ENCODE data around the gene LRRTM4.
A peak's percentile ranks its signal among the peaks of the same experiment; 100 is the strongest.

LRRTM4 gene

DNA sequence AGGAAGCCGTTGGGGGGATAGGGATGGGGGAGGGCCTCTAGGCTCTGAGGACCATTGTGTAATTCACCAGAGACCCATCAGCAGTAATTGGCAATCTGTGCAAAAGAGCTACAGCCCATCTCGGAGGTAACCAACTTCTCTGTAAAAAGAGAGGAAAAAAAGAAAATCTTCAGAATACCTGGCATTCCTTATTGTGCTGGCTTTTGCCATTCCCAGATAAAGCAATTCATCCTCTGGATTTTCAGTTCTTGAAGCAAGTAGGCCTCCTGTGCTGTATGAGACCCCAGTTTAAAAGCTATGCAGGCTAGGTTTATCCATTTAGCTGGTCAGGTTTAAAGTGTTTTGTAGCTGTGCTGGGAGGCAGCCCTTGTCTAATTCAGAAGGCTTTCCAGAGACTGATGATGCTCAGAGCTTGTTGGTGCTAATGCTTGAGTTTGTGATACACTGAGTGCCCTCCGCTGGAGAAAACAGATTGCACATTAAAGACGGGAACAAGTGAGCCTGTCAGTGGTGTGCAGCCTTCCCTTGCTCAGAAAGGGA is at the start of gene LRRTM4:
Gene LRRTM4, minus strand, starts transcription at position 446 of the 540 bp plus-strand sequence.
- no peak for DNase-seq (ENCODE audit: low spot score)

DNA sequence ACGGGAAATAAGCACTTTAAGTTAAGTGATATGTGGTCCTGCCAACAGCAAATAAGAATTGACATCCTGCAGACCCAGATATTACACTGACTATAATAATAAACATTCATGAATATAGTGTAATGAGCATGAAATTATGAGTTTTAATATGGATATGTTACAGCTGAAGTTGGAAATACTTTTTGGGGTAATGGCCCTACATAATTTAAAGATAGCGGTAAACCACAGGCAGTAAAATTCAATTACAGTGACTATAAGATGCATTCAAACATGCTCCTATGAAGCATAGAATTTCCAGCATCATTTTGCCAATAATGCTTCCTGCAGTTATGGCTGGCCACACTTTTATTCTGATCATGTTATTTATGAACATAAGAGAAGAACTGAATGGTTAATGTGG is 49.4 kb upstream of the LRRTM4 start:
- no peak for DNase-seq (ENCODE audit: low spot score)

DNA sequence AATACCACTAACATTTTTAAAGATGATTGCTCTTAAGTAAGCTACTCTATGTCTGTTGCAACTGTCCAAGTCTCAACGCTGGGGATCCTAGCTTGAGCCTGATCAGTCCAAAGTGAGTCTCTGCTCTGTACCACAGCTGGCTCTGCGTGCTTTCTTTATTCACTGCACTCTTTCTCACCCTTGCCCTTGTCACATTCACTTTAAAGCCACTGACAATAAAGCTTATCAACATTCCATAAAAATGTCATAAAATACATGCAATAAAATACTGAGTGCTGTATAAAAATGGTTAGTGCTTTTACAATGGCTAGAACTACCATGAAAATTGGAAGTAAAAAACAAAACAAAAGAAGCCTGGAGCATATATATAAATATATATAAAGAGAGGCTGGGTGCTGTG is 45.5 kb upstream of the LRRTM4 start:
- DNase-seq (ENCODE audit: low spot score): no peak

DNA sequence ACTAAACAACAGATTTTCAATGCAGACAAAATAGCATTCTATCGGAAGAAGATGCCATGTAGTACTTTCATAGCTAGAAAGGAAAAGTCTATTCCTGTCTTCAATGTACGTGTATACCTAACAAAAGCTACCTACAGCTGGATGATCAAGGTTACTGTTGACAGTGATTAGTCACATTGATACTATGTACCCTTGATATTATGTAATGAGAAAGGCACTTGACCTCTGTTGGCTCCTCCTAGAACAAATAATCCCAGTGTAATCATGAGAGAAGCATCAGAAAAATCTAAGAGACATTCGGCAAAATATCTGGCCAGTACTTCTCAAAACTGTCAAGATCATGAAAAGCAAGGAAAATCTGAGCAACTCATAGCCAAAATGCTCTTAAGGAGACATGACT is 44.4 kb upstream of the LRRTM4 start:
- no peak for DNase-seq (ENCODE audit: low spot score)

DNA sequence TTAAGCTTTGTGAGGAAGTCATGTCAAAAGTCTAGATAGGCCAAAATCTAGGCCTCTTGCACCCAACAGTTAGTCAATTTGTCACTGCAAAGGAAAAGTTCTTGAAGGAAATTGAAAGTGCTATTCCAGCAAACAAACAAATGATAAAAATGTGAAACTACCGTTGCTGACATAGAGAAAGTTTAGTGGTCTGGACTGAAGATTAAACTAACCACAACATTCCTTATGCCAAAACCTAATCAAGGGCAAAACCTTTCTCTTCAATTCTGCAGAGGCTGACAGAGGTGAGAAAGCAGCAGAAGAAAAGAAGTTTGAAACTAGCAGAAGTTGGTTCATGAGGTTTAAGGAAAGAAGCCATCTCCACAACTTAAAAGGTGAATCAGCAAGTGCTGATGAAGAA is 44.0 kb upstream of the LRRTM4 start:
- no peak for DNase-seq (ENCODE audit: low spot score)

DNA sequence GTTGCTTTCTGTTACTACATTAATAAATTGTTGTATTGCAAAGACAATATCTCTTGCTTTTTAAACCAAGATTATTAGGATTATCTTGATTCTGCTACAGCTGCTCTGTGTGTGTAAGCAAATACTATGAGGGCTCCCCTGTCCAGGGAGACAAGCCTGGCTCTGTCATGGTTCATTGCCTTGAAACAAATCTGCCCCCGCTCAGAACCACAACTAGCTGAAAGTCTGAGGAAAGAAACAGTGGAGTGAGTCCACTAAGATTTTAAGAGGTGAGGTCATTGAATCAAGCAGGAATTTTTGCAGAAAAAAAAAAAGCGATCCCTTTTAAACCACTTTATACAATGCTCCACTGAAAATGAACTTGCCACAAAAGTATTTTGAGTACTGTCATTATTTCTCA is 30.8 kb upstream of the LRRTM4 start:
- DNase-seq (ENCODE audit: low spot score): peak; percentile 1

DNA sequence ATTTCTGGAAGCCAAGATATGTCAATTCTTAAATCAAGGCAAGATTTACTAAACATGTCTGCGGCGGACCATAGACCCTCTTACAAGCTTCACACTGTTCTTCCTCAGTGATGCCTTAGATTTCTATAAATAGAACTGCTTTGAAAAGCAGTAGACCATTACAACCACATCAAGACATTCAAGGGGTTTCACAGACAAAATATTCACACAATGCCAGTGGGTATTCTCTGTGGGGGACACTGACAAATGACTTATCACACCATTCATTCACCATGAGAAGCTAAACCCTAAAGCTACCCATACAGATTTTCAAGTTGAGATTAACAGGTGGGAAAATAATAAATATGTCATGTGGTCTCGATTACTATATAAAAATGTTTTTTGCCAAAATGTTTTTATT is 15.9 kb upstream of the LRRTM4 start:
- DNase-seq (ENCODE audit: low spot score): no peak

DNA sequence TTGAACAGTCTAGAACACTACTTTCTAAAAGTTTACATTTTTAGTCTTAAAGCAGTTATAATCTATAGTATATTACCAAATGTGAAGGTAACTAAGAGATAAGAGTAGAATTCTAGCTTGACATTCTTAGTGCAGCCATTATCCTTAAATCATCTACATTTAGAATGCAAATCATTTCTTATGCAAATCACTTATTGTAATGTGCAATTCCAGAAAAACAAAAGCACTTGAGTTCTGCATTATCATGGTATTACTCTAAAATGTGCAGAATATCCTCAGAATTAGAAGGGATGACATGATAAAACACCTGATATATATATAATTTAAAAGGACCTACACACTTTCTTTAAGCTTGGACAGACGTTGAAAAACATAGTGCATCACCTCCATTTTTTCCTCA is 712 bp upstream of the LRRTM4 start:
- no peak for DNase-seq (ENCODE audit: low spot score)

DNA sequence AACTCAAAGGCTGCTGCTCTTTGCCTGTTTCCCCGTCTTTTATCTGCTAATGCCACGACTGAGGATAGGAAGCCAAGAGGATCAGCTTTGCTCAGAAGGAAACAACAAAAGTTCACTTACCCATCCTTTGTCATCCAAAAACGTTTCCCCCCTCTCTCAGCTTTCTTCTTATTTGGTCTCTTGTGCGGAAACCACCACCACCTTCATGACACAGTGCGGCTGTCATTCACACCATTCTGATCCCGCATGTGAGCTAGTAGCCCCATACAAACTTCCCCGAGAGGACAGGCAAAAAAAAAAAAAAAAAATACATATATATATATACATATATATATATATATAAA is 656 bp downstream of the LRRTM4 start:
- no peak for DNase-seq (ENCODE audit: low spot score)

DNA sequence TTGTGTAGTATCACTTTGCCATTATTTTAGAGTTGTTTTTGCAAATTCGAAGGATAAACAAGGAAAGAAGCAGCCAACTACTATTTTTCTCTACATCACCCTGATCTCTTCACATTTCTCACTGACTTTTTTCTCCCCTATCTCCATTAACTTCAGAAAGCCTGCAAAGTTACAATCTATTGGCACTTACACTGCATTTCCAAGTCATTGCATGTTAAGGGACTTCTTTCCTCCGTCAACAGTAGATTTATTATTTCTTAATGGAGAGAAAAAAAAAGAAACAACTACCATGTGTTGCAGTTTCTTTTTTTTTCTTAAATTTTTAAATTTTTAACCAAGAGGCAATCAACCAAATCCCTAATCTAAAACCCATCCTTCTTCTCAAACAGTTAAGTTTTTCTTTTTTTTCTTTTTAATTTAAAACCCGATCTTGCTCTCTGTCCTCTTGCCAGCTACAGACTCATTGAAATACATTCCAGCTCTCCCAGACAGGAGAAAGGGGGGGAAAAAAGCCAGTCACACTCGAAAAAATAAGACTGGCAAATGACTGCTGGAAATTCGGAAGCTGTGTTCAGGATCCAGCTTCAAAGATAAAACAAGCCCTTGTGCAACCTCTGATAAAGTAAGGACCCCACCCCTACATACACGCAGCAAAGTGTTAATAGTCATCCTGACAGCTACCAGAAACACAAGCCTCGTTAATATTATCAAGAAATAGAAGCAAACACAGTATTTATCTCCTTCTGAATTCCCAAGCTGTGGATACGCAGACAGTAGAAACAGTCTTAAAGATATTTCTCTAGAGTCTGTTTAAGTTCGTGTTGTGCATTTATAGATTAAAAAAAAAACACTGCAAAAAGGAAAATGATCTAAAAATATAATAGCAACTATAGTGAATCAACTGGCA is 1.3 kb downstream of the LRRTM4 start:
- no peak for DNase-seq (ENCODE audit: low spot score)

DNA sequence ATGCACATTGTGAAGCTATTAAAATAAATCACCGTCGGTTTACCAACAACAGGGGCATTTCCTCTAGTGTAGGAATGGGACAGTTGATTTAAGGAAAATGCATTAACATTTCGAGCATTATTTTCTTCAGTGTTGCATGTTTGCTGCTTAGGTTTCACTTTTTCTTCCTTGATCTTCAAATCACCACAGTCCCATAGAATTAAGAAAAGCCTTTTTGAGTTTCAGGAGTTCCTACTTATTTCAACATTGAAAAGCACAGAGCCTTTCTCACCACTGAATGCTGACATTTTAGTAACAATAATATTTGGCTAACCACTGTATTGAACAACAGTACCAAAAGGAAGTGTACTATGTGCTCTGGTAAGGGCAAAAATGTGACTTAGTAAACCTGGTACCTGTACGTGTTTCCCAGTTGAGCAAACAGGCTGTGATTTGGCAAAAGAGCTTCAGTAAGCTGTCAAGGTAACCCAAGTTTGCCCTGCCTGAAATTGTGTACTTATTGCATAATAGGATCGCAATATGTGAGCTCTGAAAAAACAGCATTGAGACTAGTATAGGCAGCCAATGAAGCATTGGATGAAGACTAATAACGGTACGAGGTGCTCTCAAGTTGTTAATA is 2.2 kb downstream of the LRRTM4 start:
- no peak for DNase-seq (ENCODE audit: low spot score)

DNA sequence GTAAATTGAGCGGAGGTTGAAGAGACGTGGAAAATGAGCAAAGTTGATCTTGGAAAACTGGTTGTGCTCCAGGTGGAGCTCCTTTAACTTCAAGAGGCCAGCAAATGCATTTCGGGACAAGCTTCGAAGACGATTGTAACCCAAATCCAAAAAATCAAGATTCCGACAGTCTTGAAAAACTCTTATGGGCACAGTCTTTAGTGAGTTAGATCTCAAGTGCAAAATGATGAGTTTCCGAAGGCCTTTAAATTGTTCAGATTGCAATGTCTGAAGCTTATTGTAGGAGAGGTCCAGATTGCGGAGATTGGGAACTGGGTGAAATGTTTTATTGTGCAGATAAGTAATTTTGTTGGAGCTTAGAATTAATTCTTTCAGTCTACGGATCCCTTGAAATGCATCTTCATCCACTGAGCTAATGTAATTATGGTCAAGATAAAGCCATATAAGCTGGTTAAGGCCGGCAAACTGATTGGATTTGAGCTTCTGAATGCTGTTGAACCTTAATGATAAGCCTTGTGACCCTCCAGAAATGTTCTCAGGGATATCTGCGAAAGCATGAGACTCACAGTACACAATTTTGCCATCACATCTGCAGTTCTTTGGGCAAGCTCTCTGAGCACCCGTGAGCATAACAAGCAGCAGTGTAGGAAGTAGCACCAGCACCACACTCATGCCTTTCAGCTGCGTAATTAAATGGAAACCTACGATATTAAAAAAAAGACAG is 2.9 kb downstream of the LRRTM4 start:
- no peak for DNase-seq (ENCODE audit: low spot score)

DNA sequence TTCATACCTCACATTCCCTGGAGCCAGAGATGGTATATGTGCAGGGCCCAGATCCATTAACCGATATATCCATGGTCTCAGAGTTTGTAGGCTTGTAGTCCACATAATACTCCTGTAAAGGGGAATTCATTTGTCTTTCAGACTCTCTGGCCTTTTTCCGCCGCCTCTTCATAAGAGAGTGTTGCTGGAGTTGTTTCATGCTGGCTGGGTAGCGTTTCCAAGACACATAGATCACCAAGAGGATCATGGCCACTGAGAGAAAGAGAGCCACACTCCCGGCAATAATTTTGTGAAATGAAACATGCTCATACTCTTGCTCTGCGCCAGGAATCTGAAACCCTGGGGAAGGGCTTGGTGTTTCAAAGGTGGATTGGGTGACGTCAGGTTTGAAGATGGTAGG is 3.9 kb downstream of the LRRTM4 start:
- DNase-seq (ENCODE audit: low spot score): no peak

DNA sequence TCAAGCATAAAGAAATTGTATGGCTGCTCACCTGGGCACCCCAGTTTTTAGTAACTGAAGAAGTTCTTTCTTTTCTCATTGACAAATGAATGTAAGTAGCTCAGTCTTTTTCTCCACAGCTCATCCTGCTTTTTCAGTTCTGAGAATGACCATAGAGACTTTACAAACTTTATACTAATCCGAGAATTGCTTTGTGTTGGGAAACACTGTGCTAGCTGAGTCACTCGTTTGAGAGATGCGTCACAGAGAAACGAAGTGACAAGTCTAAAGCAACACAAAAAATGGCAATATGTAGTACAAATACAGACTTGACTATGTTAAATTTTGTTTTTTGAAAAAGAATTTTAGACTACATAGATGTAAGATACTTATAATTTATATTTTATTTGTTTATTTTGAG is 9.0 kb downstream of the LRRTM4 start:
- no peak for DNase-seq (ENCODE audit: low spot score)

DNA sequence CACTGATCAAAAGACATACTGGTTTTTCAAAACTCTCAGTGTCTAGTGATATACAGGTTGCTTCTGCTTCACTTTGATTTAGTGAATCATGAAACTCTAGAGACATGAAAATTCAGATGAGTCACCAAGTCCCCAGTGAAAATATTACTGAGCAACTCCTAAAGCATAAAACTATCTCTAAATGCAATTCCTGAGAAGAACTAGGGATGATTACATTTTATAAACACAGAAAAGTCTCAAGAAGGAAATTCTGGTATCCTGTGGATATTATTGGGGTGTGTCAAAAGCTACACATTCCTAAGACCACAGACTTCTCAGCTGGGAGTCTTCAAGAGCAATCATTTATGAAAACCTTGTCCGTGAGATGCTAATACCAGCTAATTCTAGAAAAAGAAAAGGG is 9.7 kb downstream of the LRRTM4 start:
- no peak for DNase-seq (ENCODE audit: low spot score)

DNA sequence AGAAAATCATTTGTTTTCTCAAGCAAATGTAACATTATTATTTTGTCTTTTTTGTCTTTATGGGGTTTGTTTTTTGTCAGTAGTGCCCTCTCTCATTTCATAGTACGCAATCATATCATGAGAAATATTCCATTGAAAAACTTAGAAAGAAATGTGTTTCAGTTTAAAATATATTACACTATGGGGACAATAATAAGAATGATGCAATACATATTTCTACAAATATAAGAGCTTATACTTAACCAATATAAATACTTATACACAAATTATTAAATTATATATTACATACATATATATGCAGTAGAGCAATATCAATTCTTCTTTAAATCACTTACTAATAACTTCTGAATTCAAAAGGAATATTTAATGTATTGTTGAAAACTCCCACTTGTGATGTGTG is 13.7 kb downstream of the LRRTM4 start:
- DNase-seq (ENCODE audit: low spot score): no peak

DNA sequence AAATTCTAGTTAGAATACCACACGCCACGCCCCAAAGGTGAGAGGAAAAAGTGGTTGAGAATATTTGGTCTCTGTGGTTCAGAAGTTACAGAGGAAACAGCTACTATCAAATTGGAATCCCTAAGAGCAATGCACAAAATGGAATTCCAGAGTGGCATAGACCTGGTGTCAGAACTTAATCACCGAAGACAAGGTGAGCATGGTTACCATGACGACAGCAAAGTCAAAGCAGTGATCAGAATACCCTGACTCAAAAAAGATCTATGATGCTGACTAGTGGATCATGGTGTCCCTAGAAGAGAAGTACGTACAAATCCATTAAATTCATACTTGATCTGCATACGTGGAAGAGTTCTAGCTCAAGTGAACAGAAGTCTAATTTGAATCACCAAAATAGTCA is 14.5 kb downstream of the LRRTM4 start:
- no peak for DNase-seq (ENCODE audit: low spot score)

DNA sequence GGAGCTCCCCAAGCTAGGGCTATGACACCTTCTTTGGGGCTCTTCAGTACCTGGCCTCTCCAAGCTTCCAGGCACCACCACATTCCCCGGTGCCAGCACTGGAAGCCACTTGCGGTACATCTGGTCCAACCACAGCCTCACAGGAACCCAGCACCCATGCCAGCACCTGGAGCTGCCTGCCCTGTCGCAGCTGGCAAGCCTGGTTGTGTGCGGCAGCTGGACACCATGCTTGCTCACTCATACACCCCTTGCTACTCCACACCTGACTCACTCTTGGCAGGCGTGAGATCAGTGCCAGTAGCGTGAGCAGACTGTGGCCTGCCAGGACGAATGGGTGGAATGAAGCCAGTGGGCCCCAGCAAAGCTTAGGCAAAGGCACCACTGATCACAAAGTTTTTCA is 34.0 kb downstream of the LRRTM4 start:
- no peak for DNase-seq (ENCODE audit: low spot score)

DNA sequence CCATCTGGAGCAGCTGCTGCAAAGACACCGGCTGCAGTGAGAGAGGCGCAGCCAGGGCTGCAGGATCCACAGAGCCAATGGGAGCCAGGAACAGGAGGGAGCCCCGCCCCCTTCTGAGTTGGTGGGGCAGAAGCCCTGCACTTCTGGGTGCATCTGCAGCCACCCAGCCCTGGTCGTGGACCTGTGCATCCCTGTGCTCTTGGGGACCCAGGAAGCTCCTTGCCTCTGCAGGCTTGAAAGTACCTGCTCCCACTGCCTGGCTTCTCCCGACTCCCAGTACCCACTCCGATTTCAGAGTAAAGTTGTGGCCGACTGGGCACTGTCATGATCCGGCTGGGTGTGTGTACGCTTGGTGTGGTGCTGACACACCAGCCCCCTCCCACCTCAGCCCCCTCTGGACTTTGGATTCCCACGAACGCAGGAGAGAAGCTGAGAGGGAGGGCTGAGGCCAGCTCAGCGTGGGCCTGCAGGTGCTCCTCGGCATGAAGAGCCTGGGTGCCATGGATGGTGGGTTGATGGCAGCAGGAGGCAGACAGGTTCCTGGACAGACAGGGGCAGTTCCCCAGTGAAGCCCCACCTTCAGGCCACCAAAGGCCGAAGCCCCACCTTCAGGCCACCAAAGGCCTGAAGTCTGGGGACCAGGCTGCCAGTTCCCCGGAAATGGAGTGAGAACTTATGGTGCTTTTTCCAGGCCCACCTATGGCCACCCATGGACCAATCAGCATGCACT is 34.9 kb downstream of the LRRTM4 start:
- no peak for DNase-seq (ENCODE audit: low spot score)

DNA sequence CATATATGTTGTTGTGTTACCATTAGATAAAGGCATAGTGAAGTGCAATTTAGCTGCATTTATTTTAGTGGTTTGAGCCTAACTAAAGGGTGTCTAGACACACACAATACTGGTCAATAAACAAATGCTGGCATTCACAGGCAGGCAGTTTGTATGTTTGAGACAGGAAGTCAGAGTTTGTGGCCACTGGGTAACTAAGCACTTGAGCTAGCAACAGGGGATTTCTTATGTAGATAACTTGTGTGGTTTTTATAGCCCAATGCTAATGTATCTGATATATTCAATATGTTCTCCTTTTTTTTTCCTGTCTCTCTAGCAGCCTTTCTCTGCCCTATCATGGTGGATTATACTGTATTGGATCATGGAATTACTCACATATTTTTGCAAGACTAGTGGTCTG is 38.1 kb downstream of the LRRTM4 start:
- DNase-seq (ENCODE audit: low spot score): no peak

DNA sequence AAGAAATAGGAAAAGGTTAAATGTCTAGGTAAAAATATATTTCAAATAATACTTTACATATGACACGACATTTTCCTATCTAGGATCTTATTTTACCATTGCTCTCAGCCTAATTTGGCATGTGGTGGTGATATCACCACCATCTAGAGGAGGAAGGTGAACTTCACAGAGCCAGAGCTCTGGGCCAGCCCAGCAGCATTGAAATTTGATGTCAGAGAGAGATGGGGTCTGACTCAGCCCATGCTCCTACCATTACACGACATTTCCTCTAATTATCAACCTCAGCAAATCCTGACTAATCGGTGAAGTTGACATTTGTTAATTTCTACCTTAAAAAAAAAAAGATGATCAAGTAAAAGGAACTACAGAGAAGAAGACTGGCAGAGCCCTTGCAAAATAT is 42.3 kb downstream of the LRRTM4 start:
- peak; percentile 6 for DNase-seq (ENCODE audit: low spot score)

DNA sequence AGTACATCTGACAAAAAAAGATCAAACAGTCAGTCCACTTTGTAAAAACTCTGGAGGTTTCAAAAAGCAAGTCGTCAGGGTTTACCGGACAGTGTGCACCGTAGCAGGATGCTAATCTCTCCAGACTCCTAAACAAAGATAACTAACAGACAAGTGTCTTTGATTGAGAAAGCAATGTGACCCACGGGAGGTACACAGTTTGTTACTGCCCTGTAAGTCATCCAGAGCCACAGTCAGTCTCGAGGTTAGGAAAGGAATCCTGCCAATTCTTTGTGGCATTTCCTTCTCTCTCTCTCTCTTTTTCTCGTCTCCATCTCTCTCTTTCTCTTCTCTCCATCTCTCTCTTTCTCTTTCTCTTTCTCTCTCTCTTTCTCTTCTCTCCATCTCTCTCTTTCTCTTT is 42.8 kb downstream of the LRRTM4 start:
- peak; percentile 2 for DNase-seq (ENCODE audit: low spot score)

Data from AG08396 (cell line).